ENCODE data around the gene ZNF879. TPM values are rescaled to one million over a fixed set of nuclear protein-coding genes. Genes with fewer than 3 reads are reported as not detected.

The ZNF879 gene
- total RNA-seq, 1 experiment from 2014 or later, result not detected

DNA sequence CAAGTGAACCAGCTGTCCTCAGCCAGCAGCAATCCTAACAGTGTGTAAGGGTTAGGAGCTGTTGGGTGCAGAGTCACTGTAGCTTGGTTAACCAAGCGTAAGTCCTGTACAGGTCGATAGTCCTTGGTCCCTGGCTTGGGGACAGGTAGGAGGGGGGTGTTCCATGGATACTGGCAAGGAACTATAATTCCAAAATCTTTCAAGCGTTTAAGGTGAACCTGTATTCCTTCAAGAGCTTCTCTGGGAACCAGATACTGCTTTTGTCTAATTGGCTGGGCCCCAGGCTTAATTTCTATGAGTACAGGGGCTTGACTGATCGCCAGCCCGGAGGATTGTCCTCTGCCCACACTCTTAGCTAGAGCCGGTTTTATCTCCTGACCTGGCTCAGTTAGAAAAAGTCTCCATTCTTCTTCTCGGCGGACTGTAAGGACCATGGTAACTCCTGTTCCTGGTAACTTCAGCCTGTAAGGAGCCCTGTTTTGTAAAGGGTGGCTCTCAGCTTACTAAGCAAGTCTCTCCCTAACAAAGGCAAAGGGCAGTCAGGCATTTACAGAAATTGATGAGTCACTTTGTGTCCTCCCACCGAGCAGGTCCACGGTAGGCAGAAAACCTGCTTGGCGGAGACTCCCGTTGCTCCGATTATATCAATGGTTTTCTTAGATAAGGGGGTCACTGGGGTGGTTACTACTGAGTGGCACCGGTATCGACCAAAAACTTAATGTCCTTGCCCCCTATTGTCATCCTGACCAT is 30.6 kb downstream of the ZNF879 start:
- Histone ChIP-seq H3K36me3 (ENCODE audit: control insufficient read depth in 1 of 2, insufficient read depth in 2 of 2, low read length in 2 of 2) (no peaks in the 10 kb centered on the region), H4K20me1 (ENCODE audit: insufficient read depth) (no peaks in the 10 kb centered on the region), H3K9me2 (ENCODE audit: insufficient read depth) (no peaks in the 10 kb centered on the region), H3K9ac (ENCODE audit: low read length) (no peak overlapping the region), H2AFZ (ENCODE audit: low read depth, low read length, poor library complexity, severe bottlenecking) (no peak overlapping the region), H3K4me2 (ENCODE audit: low read length) (no peak overlapping the region), H3K4me3 (replicated peaks in 1 of 2; ENCODE audit: low read depth in 1 of 2, low read length in 2 of 2) (no peak overlapping the region), H3K27ac (ENCODE audit: low read depth, low read length) (no peak overlapping the region), H3K27me3 (ENCODE audit: insufficient read depth, low read length) (no peaks in the 10 kb centered on the region), H3K4me1 (ENCODE audit: control insufficient read depth in 1 of 2, insufficient read depth in 2 of 2, low read length in 2 of 2) (no peaks in the 10 kb centered on the region), H3K79me2 (ENCODE audit: insufficient read depth, low read length) (no peaks in the 10 kb centered on the region), H3K9me3 (ENCODE audit: control insufficient read depth in 1 of 2, insufficient read depth in 1 of 2, low read depth in 1 of 2, low read length in 2 of 2) (peaks cover 0 to under 1% of the 10 kb centered on the region in 2 experiments; a peak in 1 of 4 replicates)
- DNase-seq (ENCODE audit: low read depth, low spot score) (no peak), ATAC-seq (no peak)
- no TSS peak for BruUV-seq (replicated peaks)
- POLR2A ChIA-PET, result no interaction called here
- RAD21 ChIA-PET (ENCODE audit: low non-redundant PET in 1 of 2, low total read pairs in 2 of 2, uncharacterized antibody in 2 of 2, unreplicated experiment in 2 of 2), result no interaction called here
- intact Hi-C loops (cut with micrococcal nuclease), result no loop called here
- TF ChIP-seq ELF1 (IDR thresholded peaks at IDR 0.05; ENCODE audit: borderline replicate concordance, low read depth), result no peak
- no peak for TF ChIP-seq JUND (IDR thresholded peaks at IDR 0.05)
- no peak for TF ChIP-seq SIN3A (IDR thresholded peaks at IDR 0.05; ENCODE audit: low read depth)
- no peak for TF ChIP-seq ZFX (IDR thresholded peaks at IDR 0.05)
- no peak for TF ChIP-seq CEBPB (IDR thresholded peaks at IDR 0.05; ENCODE audit: low read depth)
- no peak for TF ChIP-seq YY1 (IDR thresholded peaks at IDR 0.05; ENCODE audit: extremely low read depth, insufficient replicate concordance, low read depth, low read length)
- TF ChIP-seq EGR1 (IDR thresholded peaks at IDR 0.05; ENCODE audit: low read depth), result no peak
- TF ChIP-seq, protein P1, sequence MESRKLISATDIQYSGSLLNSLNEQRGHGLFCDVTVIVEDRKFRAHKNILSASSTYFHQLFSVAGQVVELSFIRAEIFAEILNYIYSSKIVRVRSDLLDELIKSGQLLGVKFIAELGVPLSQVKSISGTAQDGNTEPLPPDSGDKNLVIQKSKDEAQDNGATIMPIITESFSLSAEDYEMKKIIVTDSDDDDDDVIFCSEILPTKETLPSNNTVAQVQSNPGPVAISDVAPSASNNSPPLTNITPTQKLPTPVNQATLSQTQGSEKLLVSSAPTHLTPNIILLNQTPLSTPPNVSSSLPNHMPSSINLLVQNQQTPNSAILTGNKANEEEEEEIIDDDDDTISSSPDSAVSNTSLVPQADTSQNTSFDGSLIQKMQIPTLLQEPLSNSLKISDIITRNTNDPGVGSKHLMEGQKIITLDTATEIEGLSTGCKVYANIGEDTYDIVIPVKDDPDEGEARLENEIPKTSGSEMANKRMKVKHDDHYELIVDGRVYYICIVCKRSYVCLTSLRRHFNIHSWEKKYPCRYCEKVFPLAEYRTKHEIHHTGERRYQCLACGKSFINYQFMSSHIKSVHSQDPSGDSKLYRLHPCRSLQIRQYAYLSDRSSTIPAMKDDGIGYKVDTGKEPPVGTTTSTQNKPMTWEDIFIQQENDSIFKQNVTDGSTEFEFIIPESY (IDR thresholded peaks at IDR 0.05; ENCODE audit: extremely low read depth, insufficient replicate concordance, low read length), result no peak
- no peak for TF ChIP-seq EZH2 (IDR thresholded peaks at IDR 0.05)
- no peak for TF ChIP-seq FOSL1 (IDR thresholded peaks at IDR 0.05; ENCODE audit: low read depth)
- CTCF ChIA-PET, result no interaction called here
